Measurements from ENCODE around the gene FGF4. TPM values are rescaled to one million over a fixed set of nuclear protein-coding genes. Genes with fewer than 3 reads are reported as not detected.

The FGF4 gene
- total and polyA plus RNA-seq, 5 donors from 2014 or later = not detected

DNA sequence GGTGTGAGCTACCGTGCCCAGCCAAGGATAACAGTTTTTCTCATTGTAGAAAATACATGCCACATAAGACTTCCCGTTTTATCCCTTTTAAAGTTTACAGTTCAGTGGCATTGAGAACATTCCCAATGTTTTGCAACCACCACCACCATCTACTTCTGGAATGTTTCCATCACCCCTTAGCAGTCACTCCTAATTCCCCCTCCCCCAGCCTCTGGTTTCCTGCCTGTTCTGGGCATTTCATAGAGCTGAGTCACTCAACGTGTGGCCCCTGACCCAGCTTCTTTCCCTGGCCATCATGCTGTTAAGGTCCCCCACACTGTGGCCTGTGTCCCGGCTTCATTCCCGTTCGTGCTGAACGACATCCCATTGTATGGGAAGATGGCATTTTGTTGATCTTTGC, 30.7 kb downstream of the FGF4 start:
- ATAC-seq (ENCODE audit: low read depth in 2 of 2) (no peak), DNase-seq (no peak)
- no peaks in the 10 kb centered on the region for H3K36me3 Mint-ChIP-seq
- no peaks in the 10 kb centered on the region for H3K9me3 ChIP-seq (ENCODE audit: control insufficient read depth in 2 of 2, low read length in 2 of 2)
- peaks cover 8% of the 10 kb centered on the region for H3K27me3 Mint-ChIP-seq
- H3K4me3 Mint-ChIP-seq = no peak overlapping the region
- peaks cover 0 to 2% (median 0%) of the 10 kb centered on the region in 7 donors for H3K9me3 Mint-ChIP-seq
- H3K4me1 Mint-ChIP-seq = no peaks in the 10 kb centered on the region
- no peaks in the 10 kb centered on the region for H3K36me3 ChIP-seq (ENCODE audit: control insufficient read depth, insufficient read depth, low read length)
- H3K4me1 ChIP-seq (ENCODE audit: control insufficient read depth, insufficient read depth, low read length, poor library complexity, severe bottlenecking) = no peaks in the 10 kb centered on the region
- H3K27ac ChIP-seq (ENCODE audit: insufficient read depth, low read length, poor library complexity, severe bottlenecking) = no peak overlapping the region
- H3K27me3 ChIP-seq (ENCODE audit: control insufficient read depth, insufficient read depth, low read length) = no peaks in the 10 kb centered on the region
- H3K4me3 ChIP-seq (ENCODE audit: low read depth, low read length) = no peak overlapping the region
- no peak overlapping the region for H3K27ac Mint-ChIP-seq

DNA sequence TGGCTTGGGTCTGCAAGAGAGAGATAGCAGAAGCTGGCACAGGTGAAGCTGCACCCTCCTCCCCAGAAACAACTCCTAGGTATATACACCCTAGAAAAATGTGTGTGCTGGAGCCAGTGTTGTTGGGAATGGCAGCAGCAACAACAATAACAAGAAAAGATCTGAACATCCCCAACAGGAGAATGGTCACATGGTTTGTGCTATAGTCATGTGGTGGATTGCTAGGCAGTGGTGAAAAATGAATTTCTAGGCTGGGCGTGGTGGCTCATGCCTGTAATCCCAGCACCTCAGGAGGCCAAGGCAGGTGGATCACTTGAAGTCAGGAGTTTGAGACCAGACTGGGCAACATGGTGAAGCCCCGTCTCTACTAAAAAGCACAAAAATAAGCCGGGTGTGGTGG, 40.3 kb downstream of the FGF4 start:
- no peak overlapping the region for H3K4me3 Mint-ChIP-seq
- H3K36me3 Mint-ChIP-seq = no peaks in the 10 kb centered on the region
- Histone ChIP-seq H3K4me1 (ENCODE audit: control insufficient read depth, insufficient read depth, low read length, poor library complexity, severe bottlenecking) (no peaks in the 10 kb centered on the region), H3K9me3 (ENCODE audit: control insufficient read depth in 2 of 2, low read length in 2 of 2) (peaks cover 0 to 15% of the 10 kb centered on the region in 2 experiments), H3K27me3 (ENCODE audit: control insufficient read depth, insufficient read depth, low read length) (no peaks in the 10 kb centered on the region), H3K27ac (ENCODE audit: insufficient read depth, low read length, poor library complexity, severe bottlenecking) (no peak overlapping the region), H3K4me3 (ENCODE audit: low read depth, low read length) (no peak overlapping the region), H3K36me3 (ENCODE audit: control insufficient read depth, insufficient read depth, low read length) (no peaks in the 10 kb centered on the region)
- DNase-seq (no peak), ATAC-seq (ENCODE audit: low read depth in 2 of 2) (no peak)
- peaks cover 20% of the 10 kb centered on the region for H3K27me3 Mint-ChIP-seq
- H3K4me1 Mint-ChIP-seq = no peaks in the 10 kb centered on the region
- no peak overlapping the region for H3K27ac Mint-ChIP-seq
- H3K9me3 Mint-ChIP-seq = peaks cover 0 to 13% (median 5%) of the 10 kb centered on the region in 7 donors

DNA sequence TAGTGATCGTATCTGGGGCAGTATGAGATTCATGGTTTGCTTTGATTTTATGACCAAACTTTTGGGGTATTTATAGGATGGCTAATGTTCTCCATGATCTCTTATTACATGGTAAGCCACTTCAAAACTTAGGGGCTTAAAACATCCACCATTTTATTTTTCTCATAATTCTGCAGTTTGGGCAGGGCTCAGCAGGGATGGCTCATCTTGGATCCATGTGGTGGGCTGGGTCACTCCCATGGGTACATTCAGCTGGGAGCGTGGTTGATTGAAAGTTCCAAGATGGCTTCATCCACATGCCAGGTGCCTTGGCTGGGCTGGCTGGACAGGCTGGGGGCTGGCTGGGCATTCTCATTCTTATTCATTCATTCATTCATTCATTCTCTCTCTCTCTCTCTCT, 40.8 kb downstream of the FGF4 start:
- H3K27ac Mint-ChIP-seq = no peak overlapping the region
- H3K9me3 Mint-ChIP-seq = peaks cover 0 to 13% (median 5%) of the 10 kb centered on the region in 7 donors
- H3K4me1 ChIP-seq (ENCODE audit: control insufficient read depth, insufficient read depth, low read length, poor library complexity, severe bottlenecking) = no peaks in the 10 kb centered on the region
- no peak for DNase-seq
- H3K4me3 Mint-ChIP-seq = no peak overlapping the region
- no peak overlapping the region for H3K27ac ChIP-seq (ENCODE audit: insufficient read depth, low read length, poor library complexity, severe bottlenecking)
- H3K27me3 ChIP-seq (ENCODE audit: control insufficient read depth, insufficient read depth, low read length) = no peaks in the 10 kb centered on the region
- H3K27me3 Mint-ChIP-seq = peaks cover 25% of the 10 kb centered on the region
- peaks cover 0 to 15% of the 10 kb centered on the region in 2 experiments for H3K9me3 ChIP-seq (ENCODE audit: control insufficient read depth in 2 of 2, low read length in 2 of 2)
- H3K4me1 Mint-ChIP-seq = no peaks in the 10 kb centered on the region
- no peaks in the 10 kb centered on the region for H3K36me3 ChIP-seq (ENCODE audit: control insufficient read depth, insufficient read depth, low read length)
- H3K36me3 Mint-ChIP-seq = no peaks in the 10 kb centered on the region
- no peak overlapping the region for H3K4me3 ChIP-seq (ENCODE audit: low read depth, low read length)
- ATAC-seq (ENCODE audit: low read depth in 2 of 2) = no peak

DNA sequence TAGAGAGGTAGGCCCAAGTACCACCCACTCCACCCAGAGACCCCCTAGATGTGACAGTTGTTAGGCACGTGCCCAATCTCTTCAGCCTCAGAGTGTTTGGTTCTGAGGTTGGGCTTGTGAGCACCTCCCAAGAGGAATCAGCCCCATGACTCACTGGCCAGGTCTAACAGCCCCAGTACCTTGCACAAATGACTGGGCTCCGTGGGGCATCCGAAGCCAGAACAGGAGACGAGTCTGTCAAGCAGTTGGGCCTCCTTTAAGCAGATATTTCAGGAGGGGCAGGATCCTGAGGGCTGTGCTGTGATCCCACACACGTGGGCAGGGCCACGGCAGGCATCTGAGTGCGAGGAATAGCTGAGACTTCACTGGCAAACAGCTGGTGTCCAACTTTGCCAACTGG, 42.2 kb downstream of the FGF4 start:
- peaks cover 0 to 10% (median 5%) of the 10 kb centered on the region in 7 donors for H3K9me3 Mint-ChIP-seq
- Histone ChIP-seq H3K36me3 (ENCODE audit: control insufficient read depth, insufficient read depth, low read length) (no peaks in the 10 kb centered on the region), H3K4me1 (ENCODE audit: control insufficient read depth, insufficient read depth, low read length, poor library complexity, severe bottlenecking) (no peaks in the 10 kb centered on the region), H3K9me3 (ENCODE audit: control insufficient read depth in 2 of 2, low read length in 2 of 2) (peaks cover 0 to 11% of the 10 kb centered on the region in 2 experiments), H3K27ac (ENCODE audit: insufficient read depth, low read length, poor library complexity, severe bottlenecking) (no peak overlapping the region), H3K4me3 (ENCODE audit: low read depth, low read length) (no peak overlapping the region), H3K27me3 (ENCODE audit: control insufficient read depth, insufficient read depth, low read length) (no peaks in the 10 kb centered on the region)
- no peak overlapping the region for H3K4me3 Mint-ChIP-seq
- ATAC-seq (ENCODE audit: low read depth in 2 of 2) (no peak), DNase-seq (no peak)
- no peaks in the 10 kb centered on the region for H3K4me1 Mint-ChIP-seq
- no peak overlapping the region for H3K27ac Mint-ChIP-seq
- no peaks in the 10 kb centered on the region for H3K36me3 Mint-ChIP-seq
- peaks cover 34% of the 10 kb centered on the region for H3K27me3 Mint-ChIP-seq

DNA sequence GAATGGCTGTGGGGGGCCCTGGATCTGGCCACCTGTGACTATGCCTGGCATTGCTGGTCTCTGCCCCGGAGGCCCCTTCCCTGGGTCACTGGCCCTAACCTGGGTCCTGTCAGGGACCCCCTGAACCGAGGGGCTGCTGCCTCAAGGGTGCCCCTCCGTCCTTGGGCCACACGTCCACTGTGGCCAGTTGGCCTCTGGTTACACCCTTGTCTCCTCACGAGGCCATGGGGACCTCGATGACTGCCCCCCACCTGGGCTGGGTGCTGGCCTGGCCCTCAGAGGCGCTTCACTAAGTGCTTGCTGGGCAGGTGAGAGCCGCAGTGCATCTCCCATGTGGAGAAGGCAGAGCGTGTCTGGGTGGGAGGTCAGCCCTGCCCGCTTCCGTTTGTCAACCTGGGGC, 44.0 kb downstream of the FGF4 start:
- Histone ChIP-seq H3K27ac (ENCODE audit: insufficient read depth, low read length, poor library complexity, severe bottlenecking) (no peak overlapping the region), H3K36me3 (ENCODE audit: control insufficient read depth, insufficient read depth, low read length) (no peaks in the 10 kb centered on the region), H3K27me3 (ENCODE audit: control insufficient read depth, insufficient read depth, low read length) (peaks cover 1% of the 10 kb centered on the region), H3K9me3 (ENCODE audit: control insufficient read depth in 2 of 2, low read length in 2 of 2) (peaks cover 0 to 11% of the 10 kb centered on the region in 2 experiments), H3K4me1 (ENCODE audit: control insufficient read depth, insufficient read depth, low read length, poor library complexity, severe bottlenecking) (no peaks in the 10 kb centered on the region), H3K4me3 (ENCODE audit: low read depth, low read length) (no peak overlapping the region)
- DNase-seq (no peak), ATAC-seq (ENCODE audit: low read depth in 2 of 2) (no peak)
- Mint-ChIP-seq H3K9me3 (peaks cover 0 to 8% (median 5%) of the 10 kb centered on the region in 7 donors), H3K36me3 (no peaks in the 10 kb centered on the region), H3K4me1 (no peaks in the 10 kb centered on the region), H3K4me3 (no peak overlapping the region), H3K27ac (no peak overlapping the region), H3K27me3 (peaks cover 28% of the 10 kb centered on the region)

DNA sequence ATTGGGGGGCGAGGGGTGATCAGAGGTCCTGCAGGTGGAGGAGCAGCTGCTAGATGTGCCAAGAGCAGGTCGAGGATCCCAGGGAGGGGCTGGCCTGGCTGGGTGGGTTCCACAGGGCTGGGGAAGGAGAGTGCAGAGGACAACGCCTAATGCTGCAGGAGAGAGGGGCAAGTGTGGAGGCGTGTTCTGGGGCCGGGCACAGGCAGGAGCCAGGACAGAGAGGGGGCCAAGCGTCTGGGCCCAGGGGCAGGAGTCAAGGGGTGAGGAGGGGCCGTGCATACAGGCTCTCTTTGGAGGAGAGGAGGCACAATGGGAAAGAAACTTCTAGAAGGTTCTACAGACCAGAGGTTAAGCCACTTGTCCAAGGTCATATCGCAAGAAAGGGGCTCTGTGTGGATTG, 44.6 kb downstream of the FGF4 start:
- peaks cover 5% of the 10 kb centered on the region for H3K27me3 ChIP-seq (ENCODE audit: control insufficient read depth, insufficient read depth, low read length)
- Mint-ChIP-seq H3K9me3 (peaks cover 0 to 8% (median 5%) of the 10 kb centered on the region in 7 donors), H3K27me3 (peaks cover 30% of the 10 kb centered on the region), H3K4me1 (no peaks in the 10 kb centered on the region), H3K4me3 (no peak overlapping the region), H3K27ac (no peak overlapping the region), H3K36me3 (no peaks in the 10 kb centered on the region)
- DNase-seq (no peak), ATAC-seq (ENCODE audit: low read depth in 2 of 2) (no peak)
- H3K36me3 ChIP-seq (ENCODE audit: control insufficient read depth, insufficient read depth, low read length) = no peaks in the 10 kb centered on the region
- peaks cover 0 to 11% of the 10 kb centered on the region in 2 experiments for H3K9me3 ChIP-seq (ENCODE audit: control insufficient read depth in 2 of 2, low read length in 2 of 2)
- H3K4me1 ChIP-seq (ENCODE audit: control insufficient read depth, insufficient read depth, low read length, poor library complexity, severe bottlenecking) = no peaks in the 10 kb centered on the region
- H3K4me3 ChIP-seq (ENCODE audit: low read depth, low read length) = no peak overlapping the region
- no peak overlapping the region for H3K27ac ChIP-seq (ENCODE audit: insufficient read depth, low read length, poor library complexity, severe bottlenecking)

DNA sequence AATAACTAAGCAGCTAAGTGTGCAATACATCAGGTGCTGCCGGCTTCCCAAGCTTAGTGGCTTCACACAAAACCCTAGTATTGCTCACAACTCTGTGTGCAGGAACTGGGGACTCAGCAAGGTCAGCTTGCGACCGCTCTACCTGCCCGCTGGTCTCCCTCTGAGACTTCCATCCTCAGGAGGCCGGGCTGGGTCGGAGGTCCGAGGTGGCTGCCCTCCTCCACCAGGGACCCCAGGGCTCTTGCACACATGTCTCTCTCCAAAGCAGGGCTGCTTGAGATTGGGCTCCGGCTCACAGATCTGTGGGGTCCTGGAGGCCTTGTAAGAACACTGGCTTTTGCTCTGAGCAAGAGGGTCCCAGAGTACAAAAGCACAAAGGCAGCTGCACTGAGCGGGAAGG, 45.9 kb downstream of the FGF4 start:
- no peak overlapping the region for H3K27ac ChIP-seq (ENCODE audit: insufficient read depth, low read length, poor library complexity, severe bottlenecking)
- peaks cover 34% of the 10 kb centered on the region for H3K27me3 Mint-ChIP-seq
- H3K36me3 ChIP-seq (ENCODE audit: control insufficient read depth, insufficient read depth, low read length) = no peaks in the 10 kb centered on the region

DNA sequence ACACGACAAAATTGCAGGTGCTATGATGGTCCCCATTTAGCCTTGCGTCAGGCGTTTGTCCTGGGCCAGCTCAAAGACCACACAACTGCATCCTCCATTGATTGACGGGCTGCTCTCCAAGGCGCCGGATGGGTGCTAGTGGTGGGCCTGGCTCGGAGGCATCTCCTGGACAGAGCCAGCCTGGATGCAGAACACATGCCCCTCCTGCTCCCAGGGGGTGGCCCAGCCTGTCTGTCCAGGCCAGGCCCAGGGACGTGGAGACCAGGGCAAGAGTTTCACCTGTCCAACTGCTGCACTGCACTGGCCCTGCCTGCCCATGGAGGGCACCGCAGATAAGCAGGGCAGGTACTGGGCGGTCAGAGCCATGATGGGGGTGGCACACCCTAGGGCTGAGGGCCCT, 47.9 kb downstream of the FGF4 start:
- Mint-ChIP-seq H3K36me3 (no peaks in the 10 kb centered on the region), H3K4me1 (no peaks in the 10 kb centered on the region), H3K27me3 (peaks cover 42% of the 10 kb centered on the region), H3K27ac (no peak overlapping the region), H3K9me3 (peaks cover 0 to 5% (median 0%) of the 10 kb centered on the region in 7 donors), H3K4me3 (no peak overlapping the region)
- Histone ChIP-seq H3K36me3 (ENCODE audit: control insufficient read depth, insufficient read depth, low read length) (no peaks in the 10 kb centered on the region), H3K9me3 (ENCODE audit: control insufficient read depth in 2 of 2, low read length in 2 of 2) (no peaks in the 10 kb centered on the region), H3K4me1 (ENCODE audit: control insufficient read depth, insufficient read depth, low read length, poor library complexity, severe bottlenecking) (no peaks in the 10 kb centered on the region), H3K27me3 (ENCODE audit: control insufficient read depth, insufficient read depth, low read length) (peaks cover 7% of the 10 kb centered on the region), H3K4me3 (ENCODE audit: low read depth, low read length) (no peak overlapping the region), H3K27ac (ENCODE audit: insufficient read depth, low read length, poor library complexity, severe bottlenecking) (no peak overlapping the region)
- DNase-seq (no peak), ATAC-seq (ENCODE audit: low read depth in 2 of 2) (no peak)

More for the DNA sequence above, 45.9 kb downstream of the FGF4 start:
- Mint-ChIP-seq H3K27ac (no peak overlapping the region), H3K4me1 (no peaks in the 10 kb centered on the region), H3K9me3 (peaks cover 0 to 8% (median 2%) of the 10 kb centered on the region in 7 donors), H3K36me3 (no peaks in the 10 kb centered on the region), H3K4me3 (no peak overlapping the region)
- no peak for ATAC-seq (ENCODE audit: low read depth in 2 of 2)
- H3K27me3 ChIP-seq (ENCODE audit: control insufficient read depth, insufficient read depth, low read length) = peaks cover 5% of the 10 kb centered on the region
- no peak for DNase-seq
- no peaks in the 10 kb centered on the region for H3K4me1 ChIP-seq (ENCODE audit: control insufficient read depth, insufficient read depth, low read length, poor library complexity, severe bottlenecking)
- H3K9me3 ChIP-seq (ENCODE audit: control insufficient read depth in 2 of 2, low read length in 2 of 2) = peaks cover 0 to 4% of the 10 kb centered on the region in 2 experiments
- H3K4me3 ChIP-seq (ENCODE audit: low read depth, low read length) = no peak overlapping the region

Measured in CD4-positive, CD25-positive, alpha-beta regulatory T cell (primary cell).